ENCODE results near the gene RRAGC. TPM values are rescaled to one million over a fixed set of nuclear protein-coding genes. Genes with fewer than 3 reads are reported as not detected.

The RRAGC gene, protein sequence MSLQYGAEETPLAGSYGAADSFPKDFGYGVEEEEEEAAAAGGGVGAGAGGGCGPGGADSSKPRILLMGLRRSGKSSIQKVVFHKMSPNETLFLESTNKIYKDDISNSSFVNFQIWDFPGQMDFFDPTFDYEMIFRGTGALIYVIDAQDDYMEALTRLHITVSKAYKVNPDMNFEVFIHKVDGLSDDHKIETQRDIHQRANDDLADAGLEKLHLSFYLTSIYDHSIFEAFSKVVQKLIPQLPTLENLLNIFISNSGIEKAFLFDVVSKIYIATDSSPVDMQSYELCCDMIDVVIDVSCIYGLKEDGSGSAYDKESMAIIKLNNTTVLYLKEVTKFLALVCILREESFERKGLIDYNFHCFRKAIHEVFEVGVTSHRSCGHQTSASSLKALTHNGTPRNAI
- 10 to 100 TPM; 19.2 to 34.9 (median 19.7) TPM for total RNA-seq

DNA sequence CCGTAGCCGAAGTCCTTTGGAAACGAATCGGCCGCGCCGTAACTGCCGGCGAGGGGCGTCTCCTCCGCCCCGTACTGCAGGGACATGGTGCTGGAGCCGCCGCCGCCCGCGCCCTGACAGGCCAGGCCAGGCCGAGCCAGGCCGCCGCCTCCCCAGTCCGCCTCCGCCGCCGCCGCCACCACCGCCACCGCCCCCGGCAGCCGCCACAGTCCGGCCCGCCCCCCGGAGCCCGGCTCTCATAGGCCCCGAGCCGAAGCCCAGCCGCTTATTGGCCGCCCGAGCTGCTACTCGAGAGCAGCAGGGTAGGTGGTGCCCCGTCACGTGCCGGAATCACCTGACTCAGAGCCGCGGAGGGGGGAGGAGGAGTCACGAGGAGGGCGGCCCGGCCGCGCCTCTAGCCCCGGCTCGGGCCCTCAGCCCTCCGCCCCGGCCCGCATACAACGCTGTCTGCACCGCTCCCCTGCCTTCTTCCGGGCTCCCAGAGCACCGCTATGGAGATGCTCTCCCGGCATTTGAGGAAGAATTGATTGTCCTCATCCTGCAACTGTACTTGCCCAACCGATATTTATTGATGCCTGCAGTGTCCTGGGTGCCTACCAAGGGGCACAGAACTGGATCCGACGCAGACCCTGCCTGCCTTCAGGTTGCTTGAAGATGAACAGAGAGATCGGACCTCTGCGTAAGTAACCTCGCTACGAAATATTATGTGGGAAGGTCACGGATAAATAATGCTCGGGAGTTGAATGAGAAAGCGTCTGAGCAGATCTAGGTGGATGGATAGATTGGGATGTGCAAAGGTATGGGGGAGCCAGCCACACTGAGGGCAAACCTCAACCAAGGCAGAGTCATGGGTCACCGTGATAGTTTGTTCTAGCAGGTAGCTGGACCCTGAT, at the start of gene RRAGC:
Gene RRAGC (minus strand): TSS at position 212 of the 893 bp plus-strand sequence. CDS start 126 bp downstream, at position 86.
- H3K9me3 ChIP-seq: no peaks in the 10 kb centered on the region
- H3K4me1 ChIP-seq: peaks cover 0 to 6% of the 10 kb centered on the region in 2 donors
- H3K27me3 ChIP-seq: no peaks in the 10 kb centered on the region
- peak; percentile 99 for DNase-seq (ENCODE audit: low spot score in 2 of 2)
- H3K4me3 ChIP-seq: peak within 1 kb of the TSS; percentile 80 to 93 (median 92)
- H3K36me3 ChIP-seq: no peaks in the 10 kb centered on the region
- TF ChIP-seq POLR2AphosphoS5 (IDR thresholded peaks at IDR 0.05) (peak; percentile 72 to 96 (median 86)), POLR2A (IDR thresholded peaks at IDR 0.05) (no peak)
- intact Hi-C loops (cut with DNase I; ENCODE audit: low total_unique reads): no loop called here
- peak within 1 kb of the TSS; percentile 86 to 96 for H3K27ac ChIP-seq

DNA sequence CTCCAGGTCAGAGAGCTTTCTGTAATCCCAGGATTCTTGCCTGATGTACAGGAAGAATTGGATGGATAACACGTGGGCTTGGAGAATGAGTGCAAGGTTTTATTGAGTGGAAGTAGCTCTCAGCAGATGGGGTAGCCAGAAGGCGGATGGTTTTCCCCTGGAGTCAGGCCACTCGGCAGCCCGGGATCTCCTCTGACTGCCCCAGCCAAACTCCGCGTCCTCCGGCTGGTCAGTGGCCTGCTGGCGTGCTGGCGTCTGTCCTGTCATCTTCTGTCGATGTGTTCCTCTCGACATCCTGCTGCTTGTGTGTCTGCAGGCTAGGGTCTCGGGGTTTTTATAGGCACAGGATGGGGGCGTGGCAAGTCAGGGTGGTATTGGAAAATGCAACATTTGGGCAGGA, 49.2 kb upstream of the RRAGC start:
- no peaks in the 10 kb centered on the region for H3K4me1 ChIP-seq
- H3K9me3 ChIP-seq: peaks cover 11 to 13% of the 10 kb centered on the region in 2 donors
- H3K27ac ChIP-seq: no peak overlapping the region
- DNase-seq (ENCODE audit: low spot score in 2 of 2): no peak
- no peak for TF ChIP-seq POLR2A (IDR thresholded peaks at IDR 0.05)
- TF ChIP-seq POLR2AphosphoS5 (IDR thresholded peaks at IDR 0.05): no peak
- TF ChIP-seq, protein P1, sequence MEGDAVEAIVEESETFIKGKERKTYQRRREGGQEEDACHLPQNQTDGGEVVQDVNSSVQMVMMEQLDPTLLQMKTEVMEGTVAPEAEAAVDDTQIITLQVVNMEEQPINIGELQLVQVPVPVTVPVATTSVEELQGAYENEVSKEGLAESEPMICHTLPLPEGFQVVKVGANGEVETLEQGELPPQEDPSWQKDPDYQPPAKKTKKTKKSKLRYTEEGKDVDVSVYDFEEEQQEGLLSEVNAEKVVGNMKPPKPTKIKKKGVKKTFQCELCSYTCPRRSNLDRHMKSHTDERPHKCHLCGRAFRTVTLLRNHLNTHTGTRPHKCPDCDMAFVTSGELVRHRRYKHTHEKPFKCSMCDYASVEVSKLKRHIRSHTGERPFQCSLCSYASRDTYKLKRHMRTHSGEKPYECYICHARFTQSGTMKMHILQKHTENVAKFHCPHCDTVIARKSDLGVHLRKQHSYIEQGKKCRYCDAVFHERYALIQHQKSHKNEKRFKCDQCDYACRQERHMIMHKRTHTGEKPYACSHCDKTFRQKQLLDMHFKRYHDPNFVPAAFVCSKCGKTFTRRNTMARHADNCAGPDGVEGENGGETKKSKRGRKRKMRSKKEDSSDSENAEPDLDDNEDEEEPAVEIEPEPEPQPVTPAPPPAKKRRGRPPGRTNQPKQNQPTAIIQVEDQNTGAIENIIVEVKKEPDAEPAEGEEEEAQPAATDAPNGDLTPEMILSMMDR (IDR thresholded peaks at IDR 0.05): no peak
- no peaks in the 10 kb centered on the region for H3K36me3 ChIP-seq
- no peak overlapping the region for H3K4me3 ChIP-seq
- H3K27me3 ChIP-seq: no peaks in the 10 kb centered on the region
- intact Hi-C loops (cut with DNase I; ENCODE audit: low total_unique reads): loop anchor here (5.0 kb wide), 1 partner anchor 632 kb away; no protein-coding TSS in a partner anchor

- Histone ChIP-seq H3K4me1 (no peaks in the 10 kb centered on the region), H3K9me3 (peaks cover 11 to 13% of the 10 kb centered on the region in 2 donors), H3K4me3 (no peak overlapping the region), H3K27ac (no peak overlapping the region), H3K36me3 (no peaks in the 10 kb centered on the region), H3K27me3 (no peaks in the 10 kb centered on the region)
- intact Hi-C loops (cut with DNase I; ENCODE audit: low total_unique reads): loop anchor here (5.0 kb wide), 1 partner anchor 629 kb away; no protein-coding TSS in a partner anchor
- no peak for TF ChIP-seq POLR2A (IDR thresholded peaks at IDR 0.05)
- TF ChIP-seq POLR2AphosphoS5 (IDR thresholded peaks at IDR 0.05): no peak
- TF ChIP-seq, protein P1 (IDR thresholded peaks at IDR 0.05): no peak
- no peak for DNase-seq (ENCODE audit: low spot score in 2 of 2)
Observed at GRCh38 chr1:38905985-38906384, 46.4 kb upstream of the RRAGC start.

GRCh38 chr1:38899560-38899959, 40.0 kb upstream of the RRAGC start:
- intact Hi-C loops (cut with DNase I; ENCODE audit: low total_unique reads): no loop called here

DNA sequence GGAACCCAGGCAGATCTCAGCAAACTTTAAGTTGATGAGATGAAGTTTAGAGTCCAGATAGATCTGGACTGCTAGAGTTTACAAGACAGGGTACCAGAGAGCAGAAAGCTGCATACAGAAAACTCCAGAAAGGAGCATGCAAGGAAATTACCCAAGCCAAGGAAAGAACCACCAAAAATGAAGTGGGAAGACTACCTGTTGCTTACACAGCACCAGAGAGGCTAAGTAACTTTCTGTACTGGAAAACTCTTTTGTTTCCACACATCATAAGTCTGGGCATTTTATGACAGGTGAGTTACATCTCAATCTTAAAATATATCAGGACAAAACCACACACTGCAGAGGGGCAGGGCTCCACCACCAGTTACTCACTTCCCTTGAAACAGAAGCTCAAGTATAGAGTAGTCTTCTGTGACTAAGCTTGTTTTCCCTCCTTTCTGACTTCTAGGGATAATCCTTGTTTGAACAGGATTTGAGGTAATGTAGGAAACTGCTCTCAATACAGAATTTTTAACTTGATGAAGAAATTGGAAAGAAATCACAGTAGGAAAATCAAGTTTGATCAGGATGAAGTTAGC, 39.2 kb upstream of the RRAGC start:
- H3K4me1 ChIP-seq: no peaks in the 10 kb centered on the region
- no peak overlapping the region for H3K4me3 ChIP-seq
- no peaks in the 10 kb centered on the region for H3K9me3 ChIP-seq
- no peak for DNase-seq (ENCODE audit: low spot score in 2 of 2)
- intact Hi-C loops (cut with DNase I; ENCODE audit: low total_unique reads): no loop called here
- no peak overlapping the region for H3K27ac ChIP-seq
- TF ChIP-seq, protein P1 (IDR thresholded peaks at IDR 0.05): no peak
- TF ChIP-seq POLR2A (IDR thresholded peaks at IDR 0.05) (no peak), POLR2AphosphoS5 (IDR thresholded peaks at IDR 0.05) (no peak)
- no peaks in the 10 kb centered on the region for H3K36me3 ChIP-seq
- H3K27me3 ChIP-seq: no peaks in the 10 kb centered on the region

More at GRCh38 chr1:38899560-38899959, 40.0 kb upstream of the RRAGC start:
- Histone ChIP-seq H3K27me3 (no peaks in the 10 kb centered on the region), H3K4me1 (no peaks in the 10 kb centered on the region), H3K9me3 (no peaks in the 10 kb centered on the region), H3K4me3 (no peak overlapping the region), H3K36me3 (no peaks in the 10 kb centered on the region), H3K27ac (no peak overlapping the region)
- TF ChIP-seq POLR2AphosphoS5 (IDR thresholded peaks at IDR 0.05) (no peak), POLR2A (IDR thresholded peaks at IDR 0.05) (no peak)
- TF ChIP-seq, protein P1 (IDR thresholded peaks at IDR 0.05): no peak
- no peak for DNase-seq (ENCODE audit: low spot score in 2 of 2)
